Astrocyte of the spinal cord (primary cell): ENCODE results near the gene MCM3.
A peak's percentile ranks its signal among the peaks of the same experiment; 100 is the strongest.

Experiments used
- DNase-seq: peaks from one replicate; pipeline ENCODE4 v3.0.0; 2011; ENCODE audit warnings: low read depth, low spot score
- H3K4me3 ChIP-seq: 2 replicates; pipeline ENCODE4 v1.5.1; 2011; ENCODE audit warnings: low read depth, mild to moderate bottlenecking, low read length, moderate library complexity
- in situ Hi-C: cut with HindIII; loops from 2 replicates; pipeline ENCODE4 v1.10.0; 2017; ENCODE audit warnings: low sequenced_read_pairs
- TF ChIP-seq, protein P1 (sequence below): IDR thresholded peaks from 2 replicates; pipeline ENCODE4 v1.5.1; 2012; ENCODE audit warnings: low read depth, mild to moderate bottlenecking, low read length, inconsistent platforms

Gene MCM3

DNA sequence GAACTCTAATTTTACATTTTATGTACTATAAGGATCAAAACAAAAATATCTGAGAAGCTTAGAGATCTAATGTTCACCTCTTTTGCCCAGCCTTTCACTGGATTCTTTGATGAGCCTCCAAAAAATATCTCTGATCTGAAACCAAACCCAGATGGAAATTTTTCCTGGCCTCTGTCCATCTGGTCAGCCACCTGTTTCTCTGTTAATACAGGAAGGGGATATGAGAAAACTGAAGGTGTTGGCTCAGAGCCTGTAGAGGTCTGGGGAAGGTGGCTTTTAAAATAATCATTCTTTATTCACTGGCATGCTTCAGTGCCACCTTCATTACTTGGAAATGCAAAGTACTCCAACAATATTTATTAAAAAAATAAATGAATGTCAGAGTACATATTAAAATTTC, 8.5 kb upstream of the MCM3 start:
- TF ChIP-seq, protein P1, sequence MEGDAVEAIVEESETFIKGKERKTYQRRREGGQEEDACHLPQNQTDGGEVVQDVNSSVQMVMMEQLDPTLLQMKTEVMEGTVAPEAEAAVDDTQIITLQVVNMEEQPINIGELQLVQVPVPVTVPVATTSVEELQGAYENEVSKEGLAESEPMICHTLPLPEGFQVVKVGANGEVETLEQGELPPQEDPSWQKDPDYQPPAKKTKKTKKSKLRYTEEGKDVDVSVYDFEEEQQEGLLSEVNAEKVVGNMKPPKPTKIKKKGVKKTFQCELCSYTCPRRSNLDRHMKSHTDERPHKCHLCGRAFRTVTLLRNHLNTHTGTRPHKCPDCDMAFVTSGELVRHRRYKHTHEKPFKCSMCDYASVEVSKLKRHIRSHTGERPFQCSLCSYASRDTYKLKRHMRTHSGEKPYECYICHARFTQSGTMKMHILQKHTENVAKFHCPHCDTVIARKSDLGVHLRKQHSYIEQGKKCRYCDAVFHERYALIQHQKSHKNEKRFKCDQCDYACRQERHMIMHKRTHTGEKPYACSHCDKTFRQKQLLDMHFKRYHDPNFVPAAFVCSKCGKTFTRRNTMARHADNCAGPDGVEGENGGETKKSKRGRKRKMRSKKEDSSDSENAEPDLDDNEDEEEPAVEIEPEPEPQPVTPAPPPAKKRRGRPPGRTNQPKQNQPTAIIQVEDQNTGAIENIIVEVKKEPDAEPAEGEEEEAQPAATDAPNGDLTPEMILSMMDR = no peak
- in situ Hi-C loops = loop anchor here (25.0 kb wide), 1 partner anchor 369 kb away; the partner anchor contains the start of gene TMEM14A
- no peak overlapping the region for H3K4me3 ChIP-seq
- DNase-seq = no peak

DNA sequence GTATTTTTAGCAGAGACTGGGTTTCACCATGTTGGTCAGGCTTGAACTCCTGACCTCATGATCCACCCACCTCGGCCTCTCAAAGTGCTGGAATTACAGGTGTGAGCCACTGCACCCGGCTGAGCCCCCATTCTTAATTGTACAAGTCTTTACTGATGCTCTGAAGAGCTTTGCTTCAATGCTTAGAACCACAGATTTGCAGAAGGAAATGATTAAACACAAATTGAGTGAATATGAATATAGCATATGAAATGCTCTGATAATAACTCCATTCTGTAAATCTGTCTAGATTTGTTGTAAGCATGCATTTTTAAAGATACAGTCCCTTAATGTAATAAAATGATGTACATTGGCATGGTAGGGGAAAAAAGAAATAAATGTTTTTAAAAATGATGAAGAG, 4.3 kb upstream of the MCM3 start:
- TF ChIP-seq, protein P1 = no peak
- in situ Hi-C loops = loop anchor here (25.0 kb wide), 1 partner anchor 373 kb away; the partner anchor contains the start of gene TMEM14A
- no peak for DNase-seq
- no peak overlapping the region for H3K4me3 ChIP-seq

DNA sequence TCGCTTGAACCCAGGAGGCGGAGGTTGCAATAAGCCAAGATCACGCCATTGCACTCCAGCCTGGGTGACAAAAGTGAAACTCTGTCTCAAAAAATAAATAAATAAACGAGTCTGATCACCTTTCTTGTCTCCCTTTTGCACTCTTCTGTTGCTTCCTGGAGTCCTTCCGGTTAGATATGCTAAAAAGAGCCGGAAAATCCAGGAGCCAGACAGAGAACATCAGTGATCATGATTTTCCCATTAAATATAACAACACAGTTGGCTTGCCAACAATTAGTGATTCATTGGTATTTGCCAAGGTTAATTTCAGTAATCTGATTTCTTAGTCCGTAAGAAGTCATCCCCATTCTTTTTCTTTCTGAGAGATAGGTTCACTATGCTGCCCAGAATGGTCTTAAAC, 3.7 kb upstream of the MCM3 start:
- TF ChIP-seq, protein P1 = no peak
- H3K4me3 ChIP-seq = no peak overlapping the region
- in situ Hi-C loops = loop anchor here (25.0 kb wide), 1 partner anchor 374 kb away; the partner anchor contains the start of gene TMEM14A
- no peak for DNase-seq

DNA sequence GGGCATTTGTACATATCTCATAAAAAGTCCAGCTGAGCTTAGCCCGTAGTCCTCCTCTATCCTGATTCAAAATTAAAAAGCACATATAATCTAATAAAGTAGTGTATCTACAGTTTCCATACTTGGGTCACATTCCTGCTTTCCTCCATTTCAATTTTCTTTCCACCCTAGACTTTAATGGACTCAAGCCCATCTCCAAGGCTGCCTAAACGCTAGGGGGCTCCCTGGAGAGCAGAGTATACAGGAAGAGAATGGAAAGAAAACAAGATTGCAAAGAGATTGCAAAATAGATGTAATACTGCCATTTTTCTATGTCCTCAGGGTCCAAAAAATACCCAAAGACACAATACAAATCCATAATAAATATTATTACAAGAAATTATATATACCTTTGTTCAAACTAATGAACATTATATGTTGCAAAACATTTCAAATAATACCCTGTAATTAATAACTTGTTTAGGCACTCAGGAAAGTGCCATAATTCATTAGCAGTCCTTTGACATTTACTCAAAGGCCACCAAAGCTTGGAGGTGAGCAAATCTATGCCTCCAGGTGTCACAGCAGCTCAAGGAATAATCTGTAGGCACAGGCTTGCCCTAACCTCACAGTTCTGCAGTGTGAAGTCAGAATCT, 2.4 kb upstream of the MCM3 start:
- in situ Hi-C loops = loop anchor here (25.0 kb wide), 1 partner anchor 375 kb away; the partner anchor contains the start of gene TMEM14A
- H3K4me3 ChIP-seq = no peak overlapping the region
- peak; percentile 71 for DNase-seq
- TF ChIP-seq, protein P1 = peak; percentile 91

DNA sequence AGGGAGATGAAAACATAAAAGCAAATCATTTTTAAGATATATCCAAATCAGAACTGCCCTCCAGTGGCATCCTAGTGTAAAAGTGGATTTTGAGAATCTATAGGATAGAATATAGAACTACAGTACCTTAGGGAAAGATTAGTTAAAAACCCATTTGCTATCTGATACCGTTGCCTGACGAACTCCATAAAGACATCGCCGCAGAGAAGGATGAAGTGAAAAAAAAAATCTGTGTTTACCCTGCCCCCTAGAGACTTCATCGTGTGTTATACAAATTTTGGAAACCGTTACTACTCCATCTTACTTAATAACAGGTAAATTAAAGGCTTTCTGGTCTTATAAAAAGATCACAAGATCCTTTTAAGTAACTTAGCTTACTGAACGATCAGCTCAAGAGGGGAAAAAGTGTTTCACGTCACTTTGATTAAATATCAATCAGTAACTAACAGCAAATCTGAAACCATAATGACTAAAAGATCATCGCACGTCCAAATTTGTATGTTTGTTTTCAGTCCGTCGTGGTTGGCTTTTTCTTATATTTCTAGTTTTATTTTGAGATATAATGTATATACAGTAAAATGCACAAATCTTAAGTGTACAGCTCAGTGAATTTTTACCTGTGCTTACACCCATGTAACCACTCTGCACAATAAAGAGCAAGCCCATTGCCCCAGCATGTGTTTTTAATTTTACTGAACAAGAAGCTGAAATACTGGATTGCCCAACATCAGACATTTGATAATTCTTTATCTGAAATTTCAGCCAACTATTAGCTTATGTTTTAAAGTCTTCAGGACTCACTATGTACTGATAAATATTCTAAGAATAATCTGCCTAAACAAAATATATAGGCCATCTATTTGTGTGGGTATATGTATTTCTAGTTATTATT, 881 bp upstream of the MCM3 start:
- DNase-seq = no peak
- in situ Hi-C loops = loop anchor here (25.0 kb wide), 1 partner anchor 377 kb away; the partner anchor contains the start of gene TMEM14A
- peak overlapping the region; percentile 75 for H3K4me3 ChIP-seq
- TF ChIP-seq, protein P1 = no peak

DNA sequence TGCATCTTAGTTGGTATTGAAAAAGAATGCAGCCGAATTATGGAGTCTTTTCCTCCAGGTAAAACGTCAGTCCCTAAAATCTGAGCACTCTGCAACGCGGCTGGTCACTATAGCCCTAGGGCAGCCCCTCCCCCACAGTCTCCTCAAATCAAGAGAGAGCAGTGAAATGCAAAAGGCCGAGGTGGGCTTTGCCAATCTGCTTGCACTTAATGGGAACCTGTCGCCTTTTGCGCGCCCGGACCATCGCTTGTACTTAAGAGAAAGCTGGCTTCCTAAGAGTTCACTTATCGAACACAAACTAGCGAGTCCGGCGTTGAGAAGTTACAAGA, 447 bp downstream of the MCM3 start:
- DNase-seq = no peak
- in situ Hi-C loops = loop anchor here (25.0 kb wide), 1 partner anchor 378 kb away; the partner anchor contains the start of gene TMEM14A
- TF ChIP-seq, protein P1 = no peak
- H3K4me3 ChIP-seq = peak overlapping the region; percentile 75
